HepG2 (cell line): ENCODE data around the gene BRINP1. TPM values are rescaled to one million over a fixed set of nuclear protein-coding genes. Genes with fewer than 3 reads are reported as not detected.

Source experiments
- ATAC-seq: fragments of 200-7000 bp; cut with Tn5 transposase; 3 replicates; pipeline ENCODE4 v1.9.1; 2020; ENCODE audit warnings: mild to moderate bottlenecking, moderate library complexity
- BruUV-seq: library from RNA; stranded (reverse); fragments of 400-500 nt; replicated peaks from 2 replicates; lab custom pipeline; 2021; lab: Mats Ljungman, UMichigan
- CTCF ChIA-PET: fragments of 300-600 bp; formaldehyde crosslinking; extraction: SDS; loops from one replicate; lab custom pipeline; 2021; ENCODE audit warnings: low total read pairs, inconsistent platforms, low intra/inter-chr PET ratio; lab: Yijun Ruan, JAX
- POLR2A ChIA-PET: fragments of 350-600 bp; sonication (Branson Sonifier 250); formaldehyde crosslinking; loops from one replicate; lab custom pipeline; 2020; ENCODE audit warnings: antibody characterized with exemption, inconsistent platforms; lab: Yijun Ruan, JAX
- DNase-seq: peaks from one replicate; pipeline ENCODE4 v3.0.0-alpha.2; 2015; ENCODE audit warnings: low spot score
- FAIRE-seq: peaks from 3 replicates; lab custom pipeline; 2011; peaks lifted over from hg19 to GRCh38; lab: Jason Lieb, UNC
- H2AFZ ChIP-seq: one replicate; pipeline ENCODE4 v1.6.1; 2011; ENCODE audit warnings: low read length, inconsistent platforms
- H3K27ac ChIP-seq: fragments of 300-600 bp; 3 replicates; pipeline ENCODE4 v1.8.0; 2011; ENCODE audit warnings: mixed run types, mild to moderate bottlenecking, mixed read lengths, low read length, inconsistent platforms; ENCODE audit not compliant: insufficient read depth; ENCODE audit errors: extremely low read length
- H3K27me3 ChIP-seq, 2 experiments: fragments of 200-600 bp in 1 of 2; 2 replicates in 1 of 2; 3 replicates in 1 of 2; pipeline versions ENCODE4 v1.6.0 to v1.8.0; 2011; ENCODE audit warnings: low read length in 2 of 2, mild to moderate bottlenecking in 2 of 2, moderate library complexity in 2 of 2, inconsistent platforms in 1 of 2; ENCODE audit not compliant: insufficient read depth in 2 of 2, control insufficient read depth in 1 of 2
- H3K36me3 ChIP-seq, 2 experiments: fragments of 200-600 bp in 1 of 2; replicated peaks in 1 of 2; 2 replicates in 1 of 2; 3 replicates in 1 of 2; pipeline versions ENCODE4 v1.5.1 to v1.8.0; 2011; ENCODE audit warnings: low read length in 2 of 2, inconsistent platforms in 1 of 2; ENCODE audit not compliant: insufficient read depth in 2 of 2, control insufficient read depth in 1 of 2
- H3K4me1 ChIP-seq: 2 replicates; pipeline ENCODE4 v1.5.1; 2012; ENCODE audit warnings: low read length, inconsistent platforms; ENCODE audit not compliant: insufficient read depth
- H3K4me2 ChIP-seq: 2 replicates; pipeline ENCODE4 v1.6.0; 2011; ENCODE audit warnings: low read depth, low read length, inconsistent platforms
- H3K4me3 ChIP-seq, 3 experiments: fragments of 200-600 bp in 1 of 3; sonication (generic), shearing (Covaris generic) in 1 of 3; replicated peaks in 1 of 3; 2 replicates each; pipeline ENCODE4 v1.5.1; 2011 to 2016; ENCODE audit warnings: low read length in 3 of 3, inconsistent platforms in 2 of 3, low read depth in 2 of 3, mild to moderate bottlenecking in 2 of 3, control low read depth in 1 of 3, mixed read lengths in 1 of 3; ENCODE audit not compliant: insufficient read depth in 1 of 3
- H3K79me2 ChIP-seq: one replicate; pipeline ENCODE4 v1.6.1; 2011; ENCODE audit warnings: low read length, inconsistent platforms; ENCODE audit not compliant: insufficient read depth
- H3K9ac ChIP-seq: 2 replicates; pipeline ENCODE4 v1.6.0; 2011; ENCODE audit warnings: mild to moderate bottlenecking, low read depth, low read length, inconsistent platforms; ENCODE audit not compliant: insufficient read depth
- H3K9me3 ChIP-seq: 2 replicates; pipeline ENCODE4 v1.5.1; 2012; ENCODE audit warnings: mild to moderate bottlenecking, low read length
- H4K20me1 ChIP-seq: 2 replicates; pipeline ENCODE4 v1.6.0; 2011; ENCODE audit warnings: inconsistent platforms, mild to moderate bottlenecking, low read length, moderate library complexity; ENCODE audit not compliant: insufficient read depth
- KDM6A ChIP-seq: IDR thresholded peaks from 2 replicates; pipeline ENCODE4 v1.6.1; 2016; ENCODE audit warnings: low read depth
- KLF16 ChIP-seq, 2 experiments: sonication (generic) in 1 of 2; formaldehyde crosslinking in 1 of 2; IDR thresholded peaks; 2 replicates each; pipeline versions ENCODE4 v1.6.1 to v1.8.0; 2016 to 2023; ENCODE audit warnings: missing genetic modification reagents in 2 of 2, missing compliant biosample characterization in 1 of 2
- MYPOP ChIP-seq: sonication (generic); formaldehyde crosslinking; IDR thresholded peaks from 2 replicates; pipeline ENCODE4 v1.8.1; 2023; ENCODE audit warnings: mild to moderate bottlenecking, moderate library complexity, missing genetic modification reagents
- POLR2G ChIP-seq: fragments of 200-400 bp; formaldehyde crosslinking; IDR thresholded peaks from 2 replicates; pipeline ENCODE4 v1.6.1; 2018; ENCODE audit warnings: mild to moderate bottlenecking, low read depth, low read length, moderate library complexity
- SP5 ChIP-seq: IDR thresholded peaks from 2 replicates; pipeline ENCODE4 v1.6.1; 2016; ENCODE audit warnings: low read depth, borderline replicate concordance
- ZBTB39 ChIP-seq: sonication (generic); formaldehyde crosslinking; IDR thresholded peaks from 2 replicates; pipeline ENCODE4 v1.5.0; 2020; ENCODE audit warnings: missing genetic modification reagents
- ZBTB49 ChIP-seq: sonication (generic); formaldehyde crosslinking; IDR thresholded peaks from 2 replicates; pipeline ENCODE4 v1.4.0; 2020; ENCODE audit warnings: missing genetic modification reagents, borderline replicate concordance
- ZNF12 ChIP-seq: sonication (generic); formaldehyde crosslinking; IDR thresholded peaks from 2 replicates; pipeline ENCODE4 v1.5.0; 2020; ENCODE audit warnings: missing genetic modification reagents
- ZNF333 ChIP-seq: sonication (generic); formaldehyde crosslinking; IDR thresholded peaks from 2 replicates; pipeline ENCODE4 v1.4.0; 2020; ENCODE audit warnings: mild to moderate bottlenecking, missing genetic modification reagents, borderline replicate concordance
- ZNF432 ChIP-seq: sonication (generic); formaldehyde crosslinking; IDR thresholded peaks from 2 replicates; pipeline ENCODE4 v1.5.0; 2020; ENCODE audit warnings: missing genetic modification reagents, mild to moderate bottlenecking, borderline replicate concordance
- ZSCAN25 ChIP-seq: sonication (generic); formaldehyde crosslinking; IDR thresholded peaks from 2 replicates; pipeline ENCODE4 v1.8.0; 2022; ENCODE audit warnings: mild to moderate bottlenecking, missing genetic modification reagents
- WGBS: methylation state at CpG from one replicate; pipeline ENCODE4 v1.1.6; 2017; ENCODE audit warnings: low lambda C conversion rate; 5-methylcytosine and 5-hydroxymethylcytosine counted together
- in situ Hi-C: cut with HindIII; loops from 2 replicates; pipeline ENCODE4 v1.10.0; 2017; ENCODE audit warnings: low pct_unique_long_range_greater_than_20kb; ENCODE audit not compliant: extremely low pct_ligation_motif_present
- intact Hi-C: fragments of 100-400 bp; cut with micrococcal nuclease; formaldehyde crosslinking; loops from one replicate; pipeline ENCODE4 v1.10.0; 2022; ENCODE audit not compliant: unreplicated experiment
- polyA plus RNA-seq, 8 experiments: library from polyadenylated mRNA; depleted of rRNA in 3 of 8; stranded (reverse) in 7 of 8; unstranded in 1 of 8; fragments of >200 nt; fragmentation: Illumina TruSeq in 4 of 8; extraction: Trizol in 4 of 8; gene quantifications; 2 replicates each; pipeline versions ENCODE4 v1.2.1 to v1.2.3, GENCODE V29; 2011 to 2016; ENCODE audit warnings: low read depth in 4 of 8, missing spikeins in 1 of 8, mixed read lengths in 1 of 8; ENCODE audit not compliant: insufficient read depth in 1 of 8
- total RNA-seq, 5 experiments: library from RNA; depleted of rRNA; stranded (reverse); fragments of >200 nt; fragmentation: Illumina TruSeq; extraction: Trizol; gene quantifications; 2 replicates each; pipeline ENCODE4 v1.2.3, GENCODE V29; 2016; ENCODE audit warnings: low read depth in 1 of 5

BRINP1 gene
- total and polyA plus RNA-seq, 2 of the 13 experiments (the other 11 are each of a cell fraction or from before 2014, with no cell fraction given) = not detected

- in situ Hi-C loops (loop anchor here (10.0 to 25.0 kb wide), 2 partner anchors 1205 to 1723 kb away; no protein-coding TSS in a partner anchor), intact Hi-C loops (no loop called here)
- no peak overlapping the region for H3K4me2 ChIP-seq
- H3K4me3 ChIP-seq = no peak overlapping the region
- ChIA-PET CTCF (no interaction called here), POLR2A (no interaction called here)
- TF ChIP-seq ZBTB39 (CRISPR knock-in tag) (no peak), ZNF12 (CRISPR knock-in tag) (no peak), KDM6A (CRISPR knock-in tag) (no peak)
- no peak overlapping the region for H2AFZ ChIP-seq
- H3K36me3 ChIP-seq = no peaks in the 10 kb centered on the region
- no TSS peak for BruUV-seq
- no peaks in the 10 kb centered on the region for H4K20me1 ChIP-seq
- H3K9ac ChIP-seq = no peak overlapping the region
- WGBS = 3% methylated on average over 7 of the region's 7 CpGs
- H3K79me2 ChIP-seq = no peaks in the 10 kb centered on the region
- no peaks in the 10 kb centered on the region for H3K9me3 ChIP-seq
- no peak for ATAC-seq
- H3K27me3 ChIP-seq = no peaks in the 10 kb centered on the region
- no peak for FAIRE-seq
- DNase-seq = no peak
- no peaks in the 10 kb centered on the region for H3K4me1 ChIP-seq
- no peak overlapping the region for H3K27ac ChIP-seq
These were observed 1.6 kb downstream of the BRINP1 start for GRCh38 chr9:119367683-119368075.

- intact Hi-C loops = no loop called here
- H3K36me3 ChIP-seq = no peaks in the 10 kb centered on the region
- no peaks in the 10 kb centered on the region for H4K20me1 ChIP-seq
- DNase-seq (no peak), ATAC-seq (no peak), FAIRE-seq (no peak)
- no peaks in the 10 kb centered on the region for H3K9me3 ChIP-seq
- no peak overlapping the region for H3K9ac ChIP-seq
- no peak overlapping the region for H3K4me2 ChIP-seq
- WGBS = 3% methylated on average over 9 of the region's 9 CpGs
- no peak overlapping the region for H3K27ac ChIP-seq
- in situ Hi-C loops = loop anchor here (10.0 to 25.0 kb wide), 2 partner anchors 1205 to 1722 kb away; no protein-coding TSS in a partner anchor
- H3K4me1 ChIP-seq = no peaks in the 10 kb centered on the region
- H2AFZ ChIP-seq = no peak overlapping the region
- no peaks in the 10 kb centered on the region for H3K27me3 ChIP-seq
- no peak overlapping the region for H3K4me3 ChIP-seq
- BruUV-seq = no TSS peak
- ChIA-PET POLR2A (no interaction called here), CTCF (no interaction called here)
- no peaks in the 10 kb centered on the region for H3K79me2 ChIP-seq
- TF ChIP-seq KLF16 (CRISPR knock-in tag; IDR thresholded peaks at IDR 0.05) (no peak), ZNF432 (CRISPR knock-in tag) (no peak), POLR2G (no peak), ZNF333 (no peak), ZSCAN25 (CRISPR knock-in tag) (no peak), SP5 (CRISPR knock-in tag) (no peak), ZBTB49 (CRISPR knock-in tag) (no peak), MYPOP (no peak)
These were observed 2.1 kb downstream of the BRINP1 start for GRCh38 chr9:119366909-119367682.
